GM21619 (cell line): ENCODE results near the gene ALPP.
"Not testable (repeated sequence)": the region's sequence is repeated elsewhere in the genome, so short reads cannot be mapped to it uniquely, and the experiment has no call there.

Source experiments
- ATAC-seq: cut with Tn5 transposase; IDR thresholded peaks from one replicate; pipeline ENCODE4 v1.9.1; 2021; ENCODE audit not compliant: unreplicated experiment

Gene ALPP

DNA sequence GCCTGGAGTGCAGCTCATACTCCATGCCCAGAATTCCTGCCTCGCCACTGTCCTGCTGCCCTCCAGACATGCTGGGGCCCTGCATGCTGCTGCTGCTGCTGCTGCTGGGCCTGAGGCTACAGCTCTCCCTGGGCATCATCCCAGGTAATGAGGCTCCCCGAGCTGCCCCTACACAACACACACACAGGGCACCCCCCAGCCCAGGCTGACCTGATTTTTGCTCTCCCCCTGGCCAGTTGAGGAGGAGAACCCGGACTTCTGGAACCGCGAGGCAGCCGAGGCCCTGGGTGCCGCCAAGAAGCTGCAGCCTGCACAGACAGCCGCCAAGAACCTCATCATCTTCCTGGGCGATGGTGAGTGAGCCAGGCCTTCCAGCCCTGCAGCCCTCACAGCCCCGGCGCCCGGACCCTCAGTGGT lies at the start of gene ALPP:
TSS of gene ALPP (plus strand) at position 17 of the 417 bp plus-strand sequence. CDS start at position 69, 52 bp downstream.
- ATAC-seq = not testable (repeated sequence)

GRCh38 chr2:232329716-232330067 lies 48.9 kb upstream of the ALPP start:
- ATAC-seq = no peak

- ATAC-seq = no peak
Observed at GRCh38 chr2:232330068-232330999, 48.2 kb upstream of the ALPP start.

GRCh38 chr2:232331061-232331460 lies 47.5 kb upstream of the ALPP start:
- not testable (repeated sequence) for ATAC-seq

- not testable (repeated sequence) for ATAC-seq
Observed at GRCh38 chr2:232331641-232332040, 46.9 kb upstream of the ALPP start.

GRCh38 chr2:232332244-232332939 lies 46.2 kb upstream of the ALPP start:
- ATAC-seq = not testable (repeated sequence)

GRCh38 chr2:232332940-232333259 lies 45.7 kb upstream of the ALPP start:
- no peak for ATAC-seq

DNA sequence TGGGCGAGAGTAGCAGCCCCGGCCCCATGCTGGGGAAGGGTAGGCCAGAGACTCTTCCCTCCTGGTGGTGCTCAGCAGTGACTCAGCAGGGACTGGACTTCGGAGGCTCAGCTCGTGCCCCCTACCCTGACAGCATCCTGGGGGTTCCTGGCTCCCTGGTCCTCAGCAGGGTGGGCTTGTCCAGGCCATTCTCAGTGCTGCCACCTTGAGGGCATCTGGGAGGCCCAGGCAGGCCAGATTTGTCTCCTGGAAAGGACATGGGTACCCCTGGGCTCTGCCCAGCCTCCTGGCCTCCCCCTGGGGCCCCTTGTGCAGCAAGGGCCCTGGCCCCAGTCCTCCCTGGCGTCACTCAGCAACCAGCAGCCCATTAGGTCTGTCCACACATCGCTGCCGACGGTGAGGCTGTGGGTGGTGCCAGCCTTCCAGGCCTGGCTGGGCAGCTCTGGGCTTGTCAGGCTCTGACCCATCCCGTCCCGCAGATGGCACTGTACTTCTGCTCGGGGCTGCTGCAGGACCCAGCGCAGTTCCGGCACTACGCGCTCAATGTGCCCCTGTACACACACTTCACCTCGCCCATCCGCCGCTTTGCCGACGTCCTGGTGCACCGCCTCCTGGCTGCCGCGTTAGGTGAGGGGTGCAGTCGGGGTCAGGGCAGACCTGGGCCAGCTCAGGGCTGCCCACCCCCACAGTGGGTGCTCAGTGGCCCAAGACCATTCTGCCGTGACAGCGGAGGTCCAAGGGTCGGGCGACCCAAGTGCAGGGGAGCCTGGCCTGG lies 45.0 kb upstream of the ALPP start:
- no peak for ATAC-seq

DNA sequence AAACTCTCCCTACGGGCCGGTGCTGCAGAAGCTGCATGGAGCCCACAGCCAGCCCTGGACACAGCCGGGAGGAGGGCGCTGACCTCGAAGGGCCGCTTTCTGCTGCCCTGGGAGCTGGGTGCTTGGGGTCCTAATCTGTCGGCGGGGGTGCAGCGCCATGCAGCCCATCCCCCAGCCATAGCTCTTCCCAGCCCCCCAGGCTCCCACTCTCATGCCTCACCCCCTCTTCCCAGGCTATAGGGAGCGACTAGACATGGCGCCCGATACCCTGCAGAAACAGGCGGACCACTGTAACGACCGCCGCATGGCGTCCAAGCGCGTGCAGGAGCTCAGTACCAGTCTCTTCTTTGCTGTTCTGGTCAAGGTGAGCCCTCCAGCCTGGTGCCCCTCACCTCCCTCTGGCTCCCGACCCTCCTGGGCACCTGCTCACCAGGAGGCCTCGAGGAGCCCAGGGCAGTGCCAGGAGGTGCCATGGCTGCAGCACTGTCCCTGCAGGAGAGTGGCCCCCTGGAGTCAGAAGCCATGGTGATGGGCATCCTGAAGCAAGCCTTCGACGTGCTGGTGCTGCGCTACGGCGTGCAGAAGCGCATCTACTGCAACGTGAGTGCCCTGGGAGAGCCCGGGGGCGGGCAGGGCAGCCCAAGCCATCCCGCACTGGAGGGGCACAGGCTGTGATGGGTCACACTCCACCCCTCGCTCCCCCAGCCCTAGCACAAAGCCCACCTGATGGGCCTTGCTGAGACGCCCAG lies 44.2 kb upstream of the ALPP start:
- ATAC-seq = not testable (repeated sequence)

DNA sequence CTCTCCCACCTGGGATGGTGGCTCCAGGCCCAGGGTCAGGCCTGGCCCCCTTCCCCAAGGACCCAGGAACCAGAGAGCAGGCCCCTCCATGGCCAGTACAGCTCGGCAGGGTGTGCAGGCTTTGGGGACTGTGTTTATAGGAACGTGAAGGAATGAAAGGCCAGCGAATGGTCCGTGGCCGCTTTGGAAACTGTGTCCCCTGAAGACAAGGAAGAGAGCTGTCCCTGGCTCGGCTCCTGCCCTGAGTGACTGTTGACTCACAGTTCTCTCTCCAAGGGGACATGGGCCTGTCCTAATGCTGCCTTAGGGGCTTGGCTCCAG lies 43.7 kb upstream of the ALPP start:
- ATAC-seq = not testable (repeated sequence)

DNA sequence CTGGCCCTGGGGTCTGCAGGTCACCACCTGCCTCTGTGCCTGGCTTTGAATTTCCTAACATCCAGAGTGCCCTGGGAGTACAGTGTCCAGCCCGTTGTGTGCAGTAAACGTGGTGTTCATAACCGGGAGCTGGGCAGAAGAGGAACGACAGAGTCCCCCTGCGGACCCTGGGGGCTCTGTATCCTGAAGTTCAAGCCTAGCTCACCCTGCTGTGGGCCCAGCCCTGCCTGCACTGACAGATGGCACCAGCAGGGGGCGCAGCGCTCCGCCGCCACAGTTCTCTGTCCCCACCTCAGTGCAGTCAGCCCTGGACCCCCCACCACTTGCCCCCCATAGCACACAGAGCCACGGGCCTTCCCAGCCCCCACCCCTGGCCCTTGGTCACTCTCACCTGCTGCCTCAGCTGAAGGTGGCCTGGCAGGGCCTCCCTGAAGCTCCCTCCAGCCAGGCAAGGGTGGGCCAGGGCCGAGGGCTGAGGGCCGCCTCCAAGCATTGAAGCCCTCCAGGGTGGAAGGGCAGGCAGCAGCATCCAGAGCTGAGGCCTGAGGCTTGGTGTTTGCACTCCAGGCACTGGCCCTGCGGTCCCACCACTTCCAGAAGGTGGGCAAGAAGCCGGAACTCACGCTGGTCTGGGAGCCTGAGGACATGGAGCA lies 43.2 kb upstream of the ALPP start:
- not testable (repeated sequence) for ATAC-seq

GRCh38 chr2:232335859-232336215 lies 42.7 kb upstream of the ALPP start:
- ATAC-seq = no peak

GRCh38 chr2:232336241-232336736 lies 42.3 kb upstream of the ALPP start:
- no peak for ATAC-seq

- ATAC-seq = no peak
Observed at GRCh38 chr2:232336981-232337720, 41.4 kb upstream of the ALPP start.

DNA sequence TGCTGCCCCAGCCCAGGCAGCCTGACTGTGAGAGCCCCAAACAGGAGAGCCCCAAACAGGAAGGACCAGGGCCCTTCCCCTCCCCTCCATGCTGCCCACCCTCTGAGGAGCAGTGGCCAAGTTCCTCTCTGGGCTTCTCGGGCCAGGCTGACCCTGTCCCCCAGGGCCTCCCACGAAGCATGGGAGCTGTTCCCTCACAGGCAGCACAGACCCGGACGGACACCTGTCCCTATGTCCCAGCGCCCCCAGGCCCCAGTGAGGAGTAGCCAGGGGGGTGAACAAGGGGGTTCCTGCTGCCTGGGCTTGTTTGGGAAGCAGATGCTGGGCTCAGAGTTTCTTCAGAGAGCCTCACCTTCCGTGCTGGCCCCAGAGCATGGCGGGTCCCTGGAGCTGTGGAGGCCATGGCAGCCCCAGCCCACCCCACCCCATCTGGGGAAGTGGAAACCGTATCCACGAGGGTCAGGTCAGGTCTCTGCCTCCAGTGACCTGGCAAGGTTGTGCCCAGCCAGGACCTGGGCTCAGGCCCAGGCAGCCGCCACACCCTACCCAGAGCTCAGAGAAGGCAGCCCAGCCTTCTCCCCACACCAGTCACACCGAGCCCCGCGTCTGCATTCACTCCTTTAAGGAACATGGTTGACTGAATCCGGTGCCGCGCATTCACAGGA lies 40.3 kb upstream of the ALPP start:
- not testable (repeated sequence) for ATAC-seq

DNA sequence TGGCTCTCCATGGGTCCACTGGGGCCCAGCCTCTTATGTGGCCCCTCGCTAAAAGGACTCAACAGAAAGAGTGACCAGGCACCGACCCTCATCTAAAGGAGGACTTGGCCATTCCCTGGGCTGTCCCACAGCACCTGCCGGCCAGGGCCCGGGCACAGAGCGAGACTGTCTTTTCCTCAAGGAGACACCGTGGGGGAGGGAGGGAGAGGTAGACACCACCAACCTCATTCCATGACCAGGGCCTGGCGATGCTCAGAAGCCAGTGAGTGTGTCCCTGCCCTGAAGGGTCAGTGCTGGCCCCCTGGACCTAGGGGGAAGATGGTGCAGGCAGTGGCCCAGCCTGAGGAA lies 39.8 kb upstream of the ALPP start:
- ATAC-seq = no peak

DNA sequence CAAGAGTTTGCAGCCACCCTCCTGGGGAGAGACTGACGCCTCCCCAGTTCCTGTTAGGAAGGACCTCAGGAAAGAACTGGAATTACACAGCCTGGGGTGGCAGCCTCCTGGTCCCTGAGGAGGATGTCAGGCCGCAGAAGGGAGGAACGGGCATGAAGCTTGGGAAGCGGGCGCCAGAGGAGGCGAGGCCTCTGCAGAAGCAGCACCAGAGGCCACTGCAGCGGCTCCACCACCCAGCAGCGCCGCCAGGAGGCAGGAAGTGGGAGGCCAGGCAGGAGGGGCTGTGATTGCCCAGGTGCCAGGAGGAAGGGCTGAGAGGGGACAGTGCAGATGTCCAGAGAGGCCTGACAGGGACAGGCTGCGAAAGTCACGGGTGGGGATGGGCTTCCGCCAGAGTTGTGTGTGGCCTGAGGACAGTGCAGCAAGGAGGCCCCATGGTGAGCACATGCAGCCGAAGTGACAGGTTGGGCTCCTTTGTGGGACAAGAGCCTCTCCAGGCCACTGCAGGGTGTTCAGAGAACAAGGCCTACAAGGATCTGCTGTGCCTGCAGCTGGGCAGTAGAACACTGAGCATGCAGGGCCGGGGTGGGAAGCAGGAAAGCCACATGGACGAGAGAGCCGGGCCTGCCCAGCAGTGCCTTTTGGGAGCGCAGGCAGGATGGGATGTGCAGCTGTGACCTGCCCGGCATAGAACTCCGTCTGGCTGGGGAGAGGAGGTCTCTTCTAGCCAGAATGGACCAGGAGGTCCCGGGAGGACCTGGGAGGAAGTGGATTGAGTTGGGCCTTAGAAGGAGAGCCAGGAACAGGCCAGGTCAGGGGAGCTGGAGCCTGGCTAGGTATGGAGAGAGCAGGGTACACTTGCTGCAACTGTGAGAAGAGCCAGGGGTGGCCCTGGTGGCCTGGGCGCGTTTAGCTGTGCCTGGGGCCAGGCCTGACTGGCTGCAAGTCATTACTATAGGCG lies 39.1 kb upstream of the ALPP start:
- no peak for ATAC-seq
